ENCODE measurements around the gene NME1. TPM values are rescaled to one million over a fixed set of nuclear protein-coding genes. Genes with fewer than 3 reads are reported as not detected.

The NME1 gene
- total RNA-seq, 1 donor from 2014 or later = 108 TPM

- no peak for ATAC-seq
Measured at GRCh38 chr17:51197754-51198153, 44.4 kb downstream of the NME1 start.

- ATAC-seq = no peak
Measured at GRCh38 chr17:51200295-51200694, 46.9 kb downstream of the NME1 start.

- no peak for ATAC-seq
Measured at GRCh38 chr17:51200846-51201245, 47.5 kb downstream of the NME1 start.

- no peak for ATAC-seq
Measured at GRCh38 chr17:51203838-51204237, 50.5 kb downstream of the NME1 start.

Other genes with a start within 250 kb of the NME1 start
- gene SPAG9, start 32.7 kb upstream of the NME1 start, total RNA-seq = 40.4 TPM
- gene NME2, start 12.9 kb downstream of the NME1 start, total RNA-seq = 683 TPM
- 8.2 TPM for gene MBTD1, start 106.5 kb downstream of the NME1 start, total RNA-seq
- gene UTP18, start 107.0 kb downstream of the NME1 start, total RNA-seq = 27.4 TPM